Measurements from ENCODE around the gene FRMPD4. TPM values are rescaled to one million over a fixed set of nuclear protein-coding genes. Genes with fewer than 3 reads are reported as not detected.

The FRMPD4 gene
- total and polyA plus RNA-seq, 10 of the 15 experiments (the other 5 are each of a cell fraction or from before 2014, with no cell fraction given): not detected

- TF ChIP-seq ZBTB40 (IDR thresholded peaks at IDR 0.05; ENCODE audit: borderline replicate concordance) (no peak), YBX1 (IDR thresholded peaks at IDR 0.05) (no peak), RELA (IDR thresholded peaks at IDR 0.05; ENCODE audit: borderline replicate concordance, partially characterized antibody) (no peak), RAD21 (IDR thresholded peaks at IDR 0.05; ENCODE audit: insufficient read depth, low read depth, low read length) (no peak), TCF7 (IDR thresholded peaks at IDR 0.05; ENCODE audit: borderline replicate concordance) (no peak), NFIC (IDR thresholded peaks at IDR 0.05; ENCODE audit: low read depth, low read length) (no peak)
- TF ChIP-seq, protein P1, sequence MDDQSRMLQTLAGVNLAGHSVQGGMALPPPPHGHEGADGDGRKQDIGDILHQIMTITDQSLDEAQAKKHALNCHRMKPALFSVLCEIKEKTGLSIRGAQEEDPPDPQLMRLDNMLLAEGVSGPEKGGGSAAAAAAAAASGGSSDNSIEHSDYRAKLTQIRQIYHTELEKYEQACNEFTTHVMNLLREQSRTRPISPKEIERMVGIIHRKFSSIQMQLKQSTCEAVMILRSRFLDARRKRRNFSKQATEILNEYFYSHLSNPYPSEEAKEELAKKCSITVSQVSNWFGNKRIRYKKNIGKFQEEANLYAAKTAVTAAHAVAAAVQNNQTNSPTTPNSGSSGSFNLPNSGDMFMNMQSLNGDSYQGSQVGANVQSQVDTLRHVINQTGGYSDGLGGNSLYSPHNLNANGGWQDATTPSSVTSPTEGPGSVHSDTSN (IDR thresholded peaks at IDR 0.05; ENCODE audit: insufficient replicate concordance, low read depth, low read length): no peak
- TF ChIP-seq, protein P2, sequence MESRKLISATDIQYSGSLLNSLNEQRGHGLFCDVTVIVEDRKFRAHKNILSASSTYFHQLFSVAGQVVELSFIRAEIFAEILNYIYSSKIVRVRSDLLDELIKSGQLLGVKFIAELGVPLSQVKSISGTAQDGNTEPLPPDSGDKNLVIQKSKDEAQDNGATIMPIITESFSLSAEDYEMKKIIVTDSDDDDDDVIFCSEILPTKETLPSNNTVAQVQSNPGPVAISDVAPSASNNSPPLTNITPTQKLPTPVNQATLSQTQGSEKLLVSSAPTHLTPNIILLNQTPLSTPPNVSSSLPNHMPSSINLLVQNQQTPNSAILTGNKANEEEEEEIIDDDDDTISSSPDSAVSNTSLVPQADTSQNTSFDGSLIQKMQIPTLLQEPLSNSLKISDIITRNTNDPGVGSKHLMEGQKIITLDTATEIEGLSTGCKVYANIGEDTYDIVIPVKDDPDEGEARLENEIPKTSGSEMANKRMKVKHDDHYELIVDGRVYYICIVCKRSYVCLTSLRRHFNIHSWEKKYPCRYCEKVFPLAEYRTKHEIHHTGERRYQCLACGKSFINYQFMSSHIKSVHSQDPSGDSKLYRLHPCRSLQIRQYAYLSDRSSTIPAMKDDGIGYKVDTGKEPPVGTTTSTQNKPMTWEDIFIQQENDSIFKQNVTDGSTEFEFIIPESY (IDR thresholded peaks at IDR 0.05): no peak
- TF ChIP-seq, protein P3, sequence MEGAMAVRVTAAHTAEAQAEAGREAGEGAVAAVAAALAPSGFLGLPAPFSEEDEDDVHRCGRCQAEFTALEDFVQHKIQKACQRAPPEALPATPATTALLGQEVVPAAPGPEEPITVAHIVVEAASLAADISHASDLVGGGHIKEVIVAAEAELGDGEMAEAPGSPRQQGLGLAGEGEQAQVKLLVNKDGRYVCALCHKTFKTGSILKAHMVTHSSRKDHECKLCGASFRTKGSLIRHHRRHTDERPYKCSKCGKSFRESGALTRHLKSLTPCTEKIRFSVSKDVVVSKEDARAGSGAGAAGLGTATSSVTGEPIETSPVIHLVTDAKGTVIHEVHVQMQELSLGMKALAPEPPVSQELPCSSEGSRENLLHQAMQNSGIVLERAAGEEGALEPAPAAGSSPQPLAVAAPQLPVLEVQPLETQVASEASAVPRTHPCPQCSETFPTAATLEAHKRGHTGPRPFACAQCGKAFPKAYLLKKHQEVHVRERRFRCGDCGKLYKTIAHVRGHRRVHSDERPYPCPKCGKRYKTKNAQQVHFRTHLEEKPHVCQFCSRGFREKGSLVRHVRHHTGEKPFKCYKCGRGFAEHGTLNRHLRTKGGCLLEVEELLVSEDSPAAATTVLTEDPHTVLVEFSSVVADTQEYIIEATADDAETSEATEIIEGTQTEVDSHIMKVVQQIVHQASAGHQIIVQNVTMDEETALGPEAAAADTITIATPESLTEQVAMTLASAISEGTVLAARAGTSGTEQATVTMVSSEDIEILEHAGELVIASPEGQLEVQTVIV (IDR thresholded peaks at IDR 0.05; ENCODE audit: borderline replicate concordance, partially characterized antibody): no peak
- TF ChIP-seq, protein P4, sequence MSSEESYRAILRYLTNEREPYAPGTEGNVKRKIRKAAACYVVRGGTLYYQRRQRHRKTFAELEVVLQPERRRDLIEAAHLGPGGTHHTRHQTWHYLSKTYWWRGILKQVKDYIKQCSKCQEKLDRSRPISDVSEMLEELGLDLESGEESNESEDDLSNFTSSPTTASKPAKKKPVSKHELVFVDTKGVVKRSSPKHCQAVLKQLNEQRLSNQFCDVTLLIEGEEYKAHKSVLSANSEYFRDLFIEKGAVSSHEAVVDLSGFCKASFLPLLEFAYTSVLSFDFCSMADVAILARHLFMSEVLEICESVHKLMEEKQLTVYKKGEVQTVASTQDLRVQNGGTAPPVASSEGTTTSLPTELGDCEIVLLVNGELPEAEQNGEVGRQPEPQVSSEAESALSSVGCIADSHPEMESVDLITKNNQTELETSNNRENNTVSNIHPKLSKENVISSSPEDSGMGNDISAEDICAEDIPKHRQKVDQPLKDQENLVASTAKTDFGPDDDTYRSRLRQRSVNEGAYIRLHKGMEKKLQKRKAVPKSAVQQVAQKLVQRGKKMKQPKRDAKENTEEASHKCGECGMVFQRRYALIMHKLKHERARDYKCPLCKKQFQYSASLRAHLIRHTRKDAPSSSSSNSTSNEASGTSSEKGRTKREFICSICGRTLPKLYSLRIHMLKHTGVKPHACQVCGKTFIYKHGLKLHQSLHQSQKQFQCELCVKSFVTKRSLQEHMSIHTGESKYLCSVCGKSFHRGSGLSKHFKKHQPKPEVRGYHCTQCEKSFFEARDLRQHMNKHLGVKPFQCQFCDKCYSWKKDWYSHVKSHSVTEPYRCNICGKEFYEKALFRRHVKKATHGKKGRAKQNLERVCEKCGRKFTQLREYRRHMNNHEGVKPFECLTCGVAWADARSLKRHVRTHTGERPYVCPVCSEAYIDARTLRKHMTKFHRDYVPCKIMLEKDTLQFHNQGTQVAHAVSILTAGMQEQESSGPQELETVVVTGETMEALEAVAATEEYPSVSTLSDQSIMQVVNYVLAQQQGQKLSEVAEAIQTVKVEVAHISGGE (CRISPR knock-in tag; IDR thresholded peaks at IDR 0.05): no peak
- Histone ChIP-seq H3K9me3 (replicated peaks; ENCODE audit: control insufficient read depth, insufficient read depth, low read length) (no peaks in the 10 kb centered on the region), H2AFZ (ENCODE audit: control insufficient read depth, low read depth, low read length) (no peak overlapping the region), H3K9ac (ENCODE audit: control insufficient read depth, insufficient read depth, low read length) (no peak overlapping the region), H3K4me2 (ENCODE audit: control insufficient read depth, insufficient read depth) (no peak overlapping the region), H3K27ac (ENCODE audit: control insufficient read depth, insufficient read depth) (no peak overlapping the region), H4K20me1 (ENCODE audit: control insufficient read depth, insufficient read depth) (no peaks in the 10 kb centered on the region), H3K4me3 (no peak overlapping the region), H3K4me1 (ENCODE audit: control insufficient read depth, insufficient read depth, low read length) (no peaks in the 10 kb centered on the region), H3K36me3 (ENCODE audit: control insufficient read depth in 2 of 2, insufficient read depth in 2 of 2, low read length in 1 of 2) (no peaks in the 10 kb centered on the region), H3K27me3 (replicated peaks in 1 of 2; ENCODE audit: control insufficient read depth in 2 of 2, insufficient read depth in 2 of 2, low read length in 1 of 2) (peaks cover 0 to 4% of the 10 kb centered on the region in 2 experiments; a peak in 2 of 4 replicates), H3K79me2 (ENCODE audit: control insufficient read depth, insufficient read depth, low read length) (no peaks in the 10 kb centered on the region)
- no TSS peak for BruUV-seq (replicated peaks)
- DNase-seq (ENCODE audit: low read depth, low spot score): no peak
- no peak for FAIRE-seq
- WGBS (ENCODE audit: insufficient coverage, insufficient replicate concordance, low lambda C conversion rate, missing lambda C conversion rate): 28% methylated on average over 24 of the region's 24 CpGs
- ChIA-PET SMC1A (ENCODE audit: uncharacterized antibody, unreplicated experiment) (no interaction called here), POLR2A (no interaction called here), CTCF (no interaction called here), RAD21 (ENCODE audit: unreplicated experiment) (no interaction called here)
- ATAC-seq: no peak
- intact Hi-C loops (cut with micrococcal nuclease; ENCODE audit: unreplicated experiment) (no loop called here), in situ Hi-C loops (cut with MboI) (no loop called here)
Observed at GRCh38 chrX:12137951-12138360, 317 bp upstream of the FRMPD4 start.

Data from GM12878 (cell line).